Measurements from ENCODE around the gene SMLR1. TPM values are rescaled to one million over a fixed set of nuclear protein-coding genes. Genes with fewer than 3 reads are reported as not detected.

Gene SMLR1
- total RNA-seq, 1 donor from 2014 or later = not detected

DNA sequence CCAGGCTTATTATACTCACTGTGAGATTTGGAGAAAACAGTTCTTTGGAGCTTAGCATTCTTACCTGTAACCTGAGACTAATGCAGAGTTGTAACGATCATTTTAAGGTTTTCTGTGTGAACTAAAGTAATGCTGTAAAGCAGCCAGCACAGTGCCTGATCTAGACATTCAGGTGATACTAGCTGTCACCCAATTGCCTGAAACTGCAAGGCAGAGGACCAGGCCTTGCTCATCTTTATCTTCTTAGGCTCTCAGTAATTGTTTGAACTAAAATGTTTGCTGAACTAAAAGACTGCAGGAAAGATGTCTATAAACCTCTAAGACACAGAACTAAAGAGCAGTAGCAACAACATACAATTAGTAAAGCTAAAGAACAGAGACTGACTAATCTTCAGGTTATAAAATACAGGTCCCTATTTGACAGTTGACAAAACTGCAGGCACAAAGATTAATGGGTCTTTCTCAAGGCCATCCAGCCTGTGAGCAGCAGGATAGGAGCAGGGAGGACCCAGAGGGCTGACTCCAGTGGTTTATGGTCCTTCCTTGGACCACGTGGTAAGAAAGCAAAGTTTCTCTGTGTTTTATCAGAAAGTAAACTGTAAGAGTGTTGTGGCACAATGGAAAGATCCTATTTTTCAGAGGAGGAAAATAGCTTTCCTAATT lies 31.4 kb downstream of the SMLR1 start:
- H3K36me3 ChIP-seq = peaks cover 26% of the 10 kb centered on the region
- H3K4me3 ChIP-seq = no peak overlapping the region
- no peaks in the 10 kb centered on the region for H3K27me3 ChIP-seq
- DNase-seq (no peak), ATAC-seq (no peak)
- H3K27ac ChIP-seq = no peak overlapping the region
- H3K9me3 ChIP-seq = no peaks in the 10 kb centered on the region
- intact Hi-C loops (cut with DNase I) = no loop called here
- TF ChIP-seq, protein P1, sequence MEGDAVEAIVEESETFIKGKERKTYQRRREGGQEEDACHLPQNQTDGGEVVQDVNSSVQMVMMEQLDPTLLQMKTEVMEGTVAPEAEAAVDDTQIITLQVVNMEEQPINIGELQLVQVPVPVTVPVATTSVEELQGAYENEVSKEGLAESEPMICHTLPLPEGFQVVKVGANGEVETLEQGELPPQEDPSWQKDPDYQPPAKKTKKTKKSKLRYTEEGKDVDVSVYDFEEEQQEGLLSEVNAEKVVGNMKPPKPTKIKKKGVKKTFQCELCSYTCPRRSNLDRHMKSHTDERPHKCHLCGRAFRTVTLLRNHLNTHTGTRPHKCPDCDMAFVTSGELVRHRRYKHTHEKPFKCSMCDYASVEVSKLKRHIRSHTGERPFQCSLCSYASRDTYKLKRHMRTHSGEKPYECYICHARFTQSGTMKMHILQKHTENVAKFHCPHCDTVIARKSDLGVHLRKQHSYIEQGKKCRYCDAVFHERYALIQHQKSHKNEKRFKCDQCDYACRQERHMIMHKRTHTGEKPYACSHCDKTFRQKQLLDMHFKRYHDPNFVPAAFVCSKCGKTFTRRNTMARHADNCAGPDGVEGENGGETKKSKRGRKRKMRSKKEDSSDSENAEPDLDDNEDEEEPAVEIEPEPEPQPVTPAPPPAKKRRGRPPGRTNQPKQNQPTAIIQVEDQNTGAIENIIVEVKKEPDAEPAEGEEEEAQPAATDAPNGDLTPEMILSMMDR (IDR thresholded peaks at IDR 0.05) = no peak
- no peaks in the 10 kb centered on the region for H3K4me1 ChIP-seq

DNA sequence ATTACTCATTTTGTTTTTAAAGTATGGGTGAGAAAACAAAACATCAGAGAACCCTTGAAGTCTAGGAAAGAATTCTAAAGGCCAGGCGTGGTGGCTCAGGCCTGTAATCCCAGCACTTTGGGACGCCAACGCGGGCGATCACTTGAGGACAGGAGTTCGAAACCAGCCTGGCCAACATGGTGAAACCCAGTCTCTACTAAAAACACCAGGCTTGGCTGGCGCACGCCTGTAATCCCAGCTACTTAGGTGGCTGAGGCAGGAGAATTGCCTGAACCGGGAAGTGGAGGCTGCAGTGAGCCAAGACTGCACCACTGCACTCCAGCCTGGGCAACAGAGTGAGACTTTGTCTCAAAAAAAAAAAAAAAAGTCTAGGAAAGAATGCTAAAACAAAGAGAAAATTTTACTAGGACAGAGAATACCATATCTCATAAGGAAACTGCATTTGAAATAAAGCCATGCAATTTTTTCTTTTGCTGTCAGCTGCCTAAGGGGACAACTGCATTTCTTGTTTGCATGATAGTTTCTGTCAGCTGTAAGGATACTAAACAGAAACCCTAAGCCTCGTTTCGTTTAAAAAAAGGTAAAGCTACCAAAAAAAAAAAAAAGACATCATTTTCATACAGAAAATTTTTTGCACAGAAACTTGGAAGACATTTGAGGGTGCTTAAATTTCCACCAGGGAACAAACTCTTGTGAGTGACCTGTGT lies 32.1 kb downstream of the SMLR1 start:
- Histone ChIP-seq H3K9me3 (no peaks in the 10 kb centered on the region), H3K36me3 (peaks cover 31% of the 10 kb centered on the region), H3K4me1 (no peaks in the 10 kb centered on the region), H3K27ac (no peak overlapping the region), H3K27me3 (no peaks in the 10 kb centered on the region), H3K4me3 (no peak overlapping the region)
- TF ChIP-seq, protein P1 (IDR thresholded peaks at IDR 0.05) = no peak
- DNase-seq = no peak
- no peak for ATAC-seq
- intact Hi-C loops (cut with DNase I) = no loop called here

DNA sequence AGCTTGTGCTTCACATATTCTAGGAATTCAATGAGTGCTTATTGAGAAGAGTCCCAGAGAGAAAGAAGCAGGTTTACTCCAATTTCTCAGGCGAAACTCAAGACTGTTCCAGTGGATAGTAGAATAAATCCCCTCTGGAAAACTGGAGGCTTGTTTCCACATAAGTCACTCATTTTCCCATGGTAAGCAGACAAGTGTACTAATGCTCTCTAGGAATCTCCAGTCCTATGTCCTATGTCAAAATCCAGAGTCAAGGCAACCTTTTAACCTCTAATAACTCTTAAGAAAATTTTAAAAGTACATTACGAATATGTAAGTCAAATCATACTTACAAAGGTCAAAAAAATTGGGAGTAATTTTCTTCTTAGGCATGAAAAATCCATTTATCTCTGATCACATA lies 35.2 kb downstream of the SMLR1 start:
- no peak overlapping the region for H3K4me3 ChIP-seq
- H3K27me3 ChIP-seq = no peaks in the 10 kb centered on the region
- peaks cover 47% of the 10 kb centered on the region for H3K36me3 ChIP-seq
- no peaks in the 10 kb centered on the region for H3K4me1 ChIP-seq
- intact Hi-C loops (cut with DNase I) = no loop called here
- H3K9me3 ChIP-seq = no peaks in the 10 kb centered on the region
- TF ChIP-seq, protein P1 (IDR thresholded peaks at IDR 0.05) = no peak
- no peak for ATAC-seq
- DNase-seq = no peak
- H3K27ac ChIP-seq = no peak overlapping the region

DNA sequence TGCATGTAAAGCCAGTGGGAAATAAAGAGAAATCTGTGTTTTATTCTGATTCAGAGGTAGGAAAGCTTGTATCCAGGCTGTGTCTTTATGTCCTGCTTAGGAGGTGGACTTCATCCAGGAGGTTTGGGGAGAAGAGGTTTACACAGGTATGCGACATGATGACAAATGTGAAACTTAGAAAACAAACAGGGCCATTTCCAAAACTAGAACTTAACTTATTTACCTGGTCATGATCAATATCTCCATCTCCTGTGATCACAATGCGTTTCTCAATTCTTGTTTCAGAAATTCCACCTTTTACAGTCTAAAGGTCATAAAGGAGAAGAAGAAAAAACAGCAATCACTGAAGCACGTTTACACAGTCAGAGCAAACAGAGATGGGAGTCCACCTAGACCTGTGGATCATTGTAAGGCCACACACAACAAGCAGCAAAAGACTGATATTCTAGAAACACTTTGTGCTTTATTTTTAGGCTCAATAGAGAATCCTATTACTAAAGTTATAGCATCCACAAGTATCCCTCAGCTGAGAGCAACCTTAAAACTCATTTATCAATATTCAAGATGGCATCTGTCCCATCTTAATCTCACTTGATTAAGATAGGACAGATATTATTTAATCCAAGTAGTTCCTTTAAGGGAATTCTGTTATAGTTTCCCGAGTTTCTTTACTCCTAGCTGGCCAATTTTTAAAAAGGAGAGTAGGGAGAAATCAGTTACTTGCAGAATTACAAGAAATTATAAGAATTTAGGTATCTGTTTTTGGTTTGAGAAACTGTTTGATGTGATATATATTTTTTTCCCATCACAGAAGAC lies 36.4 kb downstream of the SMLR1 start:
- H3K4me1 ChIP-seq = no peaks in the 10 kb centered on the region
- ATAC-seq (no peak), DNase-seq (no peak)
- no peaks in the 10 kb centered on the region for H3K27me3 ChIP-seq
- H3K36me3 ChIP-seq = peaks cover 41% of the 10 kb centered on the region
- TF ChIP-seq, protein P1 (IDR thresholded peaks at IDR 0.05) = no peak
- H3K27ac ChIP-seq = no peak overlapping the region
- intact Hi-C loops (cut with DNase I) = no loop called here
- no peaks in the 10 kb centered on the region for H3K9me3 ChIP-seq
- no peak overlapping the region for H3K4me3 ChIP-seq

DNA sequence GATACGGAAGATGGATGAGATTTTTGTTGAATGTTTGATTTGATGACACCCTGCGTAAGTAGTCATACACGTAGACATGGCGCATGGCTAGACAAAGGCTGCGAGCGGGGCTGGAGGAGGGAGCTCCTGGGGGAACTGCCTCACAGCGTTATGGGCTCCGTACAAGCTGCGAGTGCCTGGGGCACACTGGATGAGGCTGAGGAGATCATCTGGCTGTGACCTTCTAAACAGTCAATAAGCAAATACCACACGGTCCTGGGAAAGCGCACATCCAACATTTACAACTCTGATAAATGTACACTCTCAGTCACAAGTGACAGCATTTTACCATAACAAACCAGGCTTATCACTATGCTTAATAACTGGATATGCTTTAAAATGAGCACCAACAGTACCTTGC lies 37.1 kb downstream of the SMLR1 start:
- peaks cover 44% of the 10 kb centered on the region for H3K36me3 ChIP-seq
- TF ChIP-seq, protein P1 (IDR thresholded peaks at IDR 0.05) = no peak
- no peaks in the 10 kb centered on the region for H3K4me1 ChIP-seq
- H3K27me3 ChIP-seq = no peaks in the 10 kb centered on the region
- DNase-seq (no peak), ATAC-seq (no peak)
- no peak overlapping the region for H3K27ac ChIP-seq
- intact Hi-C loops (cut with DNase I) = no loop called here
- H3K4me3 ChIP-seq = no peak overlapping the region
- H3K9me3 ChIP-seq = no peaks in the 10 kb centered on the region

Data from upper lobe of right lung (tissue), 1 donor.